Thyroid gland (tissue), 4 donors: ENCODE data around the gene TRAPPC2L. TPM values are rescaled to one million over a fixed set of nuclear protein-coding genes. Genes with fewer than 3 reads are reported as not detected.
A peak's percentile ranks its signal among the peaks of the same experiment; 100 is the strongest.

Experiments used
- DNase-seq, 2 donors: peaks; one replicate each; pipeline ENCODE4 v3.0.0-alpha.2; 2019
- H3K27ac ChIP-seq, 3 donors: fragments of 200-600 bp; sonication (generic); 1 replicate in 2 of 3; 2 replicates in 1 of 3; pipeline ENCODE4 v1.5.1; 2016 to 2019; ENCODE audit warnings: mild to moderate bottlenecking in 1 of 3, moderate library complexity in 1 of 3
- H3K27me3 ChIP-seq: fragments of 200-600 bp; sonication (generic); one replicate; pipeline ENCODE4 v1.5.1; 2019
- H3K36me3 ChIP-seq, 2 donors: fragments of 200-600 bp; sonication (generic); one replicate each; pipeline ENCODE4 v1.5.1; 2016 to 2019
- H3K4me1 ChIP-seq, 2 donors: fragments of 200-600 bp; sonication (generic); one replicate each; pipeline ENCODE4 v1.5.1; 2017 to 2019
- H3K4me3 ChIP-seq, 3 donors: fragments of 200-600 bp; sonication (generic); replicated peaks in 1 of 3; 1 replicate in 2 of 3; 2 replicates in 1 of 3; pipeline ENCODE4 v1.5.1; 2016; ENCODE audit warnings: mild to moderate bottlenecking in 1 of 3
- H3K9me3 ChIP-seq: fragments of 200-600 bp; sonication (generic); one replicate; pipeline ENCODE4 v1.5.1; 2017
- POLR2A ChIP-seq, 2 donors: fragments of 450-650 bp; IDR thresholded peaks; one replicate each; pipeline ENCODE4 v1.6.1; 2017; ENCODE audit warnings: antibody characterized with exemption in 2 of 2, mild to moderate bottlenecking in 2 of 2, moderate library complexity in 1 of 2
- WGBS, 2 donors: methylation state at CpG; one replicate each; pipeline ENCODE4 v1.1.5; 2017; 5-methylcytosine and 5-hydroxymethylcytosine counted together
- intact Hi-C: fragments of 100-400 bp; cut with DNase I; formaldehyde crosslinking; loops from one replicate; pipeline ENCODE4 v1.15.1; 2023
- total RNA-seq, 4 donors: library from RNA; depleted of rRNA; stranded (reverse); fragments of >200 nt; gene quantifications; one replicate each; pipeline ENCODE4 v1.2.3, GENCODE V29; 2016
- TF ChIP-seq, protein P1 (sequence below), 6 experiments: fragments of 200-600 bp in 3 of 6; fragments of 450-650 bp in 3 of 6; sonication (generic) in 3 of 6; IDR thresholded peaks; one replicate each; pipeline ENCODE4 v1.5.1; 2016 to 2019; ENCODE audit warnings: antibody characterized with exemption in 6 of 6, mild to moderate bottlenecking in 2 of 6, inconsistent platforms in 1 of 6, moderate library complexity in 1 of 6

The TRAPPC2L gene
- total RNA-seq, 4 donors from 2014 or later: 18.9 to 50.4 (median 43.8) TPM

DNA sequence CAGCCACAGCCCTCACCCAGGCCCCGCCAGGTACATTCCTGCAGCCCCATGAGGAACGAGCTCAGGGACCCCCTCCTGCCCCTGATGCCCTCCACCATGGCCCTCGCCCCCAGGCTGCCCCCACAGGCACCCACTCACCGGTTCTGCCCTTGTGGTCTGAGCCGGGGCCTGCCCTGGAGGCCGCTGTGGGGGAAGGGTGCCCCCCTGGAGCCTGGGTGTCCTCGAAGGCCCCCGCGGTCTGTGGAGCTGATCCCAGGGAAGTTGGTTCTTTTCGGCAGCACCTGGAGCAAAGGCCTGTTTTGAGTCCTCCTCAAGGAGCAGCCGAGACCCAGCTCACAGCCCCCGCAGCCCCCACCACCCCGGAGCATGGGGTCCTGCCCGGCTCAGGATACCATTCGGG is 7.2 kb downstream of the TRAPPC2L start:
- 82% methylated on average over 4 of the region's 15 CpGs; no CpG with 5 or more reads in 1 of the 2 donors for WGBS, 2 donors
- Histone ChIP-seq H3K27ac (no peak overlapping the region), H3K36me3 (peaks cover 22 to 33% of the 10 kb centered on the region in 2 donors), H3K4me3 (no peak overlapping the region), H3K9me3 (no peaks in the 10 kb centered on the region), H3K27me3 (no peaks in the 10 kb centered on the region), H3K4me1 (no peaks in the 10 kb centered on the region)
- TF ChIP-seq, protein P1, sequence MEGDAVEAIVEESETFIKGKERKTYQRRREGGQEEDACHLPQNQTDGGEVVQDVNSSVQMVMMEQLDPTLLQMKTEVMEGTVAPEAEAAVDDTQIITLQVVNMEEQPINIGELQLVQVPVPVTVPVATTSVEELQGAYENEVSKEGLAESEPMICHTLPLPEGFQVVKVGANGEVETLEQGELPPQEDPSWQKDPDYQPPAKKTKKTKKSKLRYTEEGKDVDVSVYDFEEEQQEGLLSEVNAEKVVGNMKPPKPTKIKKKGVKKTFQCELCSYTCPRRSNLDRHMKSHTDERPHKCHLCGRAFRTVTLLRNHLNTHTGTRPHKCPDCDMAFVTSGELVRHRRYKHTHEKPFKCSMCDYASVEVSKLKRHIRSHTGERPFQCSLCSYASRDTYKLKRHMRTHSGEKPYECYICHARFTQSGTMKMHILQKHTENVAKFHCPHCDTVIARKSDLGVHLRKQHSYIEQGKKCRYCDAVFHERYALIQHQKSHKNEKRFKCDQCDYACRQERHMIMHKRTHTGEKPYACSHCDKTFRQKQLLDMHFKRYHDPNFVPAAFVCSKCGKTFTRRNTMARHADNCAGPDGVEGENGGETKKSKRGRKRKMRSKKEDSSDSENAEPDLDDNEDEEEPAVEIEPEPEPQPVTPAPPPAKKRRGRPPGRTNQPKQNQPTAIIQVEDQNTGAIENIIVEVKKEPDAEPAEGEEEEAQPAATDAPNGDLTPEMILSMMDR (IDR thresholded peaks at IDR 0.05): no peak
- TF ChIP-seq POLR2A (IDR thresholded peaks at IDR 0.05): no peak
- intact Hi-C loops: no loop called here
- no peak for DNase-seq

DNA sequence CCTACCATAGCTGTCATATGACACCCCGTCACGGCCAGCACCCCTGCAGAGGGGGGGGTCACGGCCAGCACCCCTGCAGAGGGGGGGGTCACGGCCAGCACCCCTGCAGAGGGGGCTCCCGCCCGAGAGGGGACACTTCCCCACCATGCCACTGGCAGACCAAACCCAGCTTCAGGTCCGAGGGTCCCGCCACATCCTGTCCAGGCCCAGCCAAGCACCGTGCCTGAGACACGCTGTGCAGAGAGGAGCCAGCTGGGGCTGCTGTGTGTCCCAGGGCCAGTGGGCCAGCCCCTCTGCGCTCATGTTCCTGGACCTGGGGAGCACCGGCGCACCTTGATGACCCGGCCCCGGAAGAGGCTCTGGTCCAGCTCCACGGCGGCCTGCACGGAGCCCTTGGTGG is 7.6 kb downstream of the TRAPPC2L start:
- H3K27me3 ChIP-seq: no peaks in the 10 kb centered on the region
- H3K4me3 ChIP-seq: no peak overlapping the region
- no peak for TF ChIP-seq POLR2A (IDR thresholded peaks at IDR 0.05)
- TF ChIP-seq, protein P1 (IDR thresholded peaks at IDR 0.05): no peak
- intact Hi-C loops: no loop called here
- H3K9me3 ChIP-seq: no peaks in the 10 kb centered on the region
- peaks cover 20 to 30% of the 10 kb centered on the region in 2 donors for H3K36me3 ChIP-seq
- DNase-seq: no peak
- H3K27ac ChIP-seq: no peak overlapping the region
- H3K4me1 ChIP-seq: no peaks in the 10 kb centered on the region
- 76 to 96% methylated on average over 5 to 9 of the region's 18 CpGs for WGBS, 2 donors

DNA sequence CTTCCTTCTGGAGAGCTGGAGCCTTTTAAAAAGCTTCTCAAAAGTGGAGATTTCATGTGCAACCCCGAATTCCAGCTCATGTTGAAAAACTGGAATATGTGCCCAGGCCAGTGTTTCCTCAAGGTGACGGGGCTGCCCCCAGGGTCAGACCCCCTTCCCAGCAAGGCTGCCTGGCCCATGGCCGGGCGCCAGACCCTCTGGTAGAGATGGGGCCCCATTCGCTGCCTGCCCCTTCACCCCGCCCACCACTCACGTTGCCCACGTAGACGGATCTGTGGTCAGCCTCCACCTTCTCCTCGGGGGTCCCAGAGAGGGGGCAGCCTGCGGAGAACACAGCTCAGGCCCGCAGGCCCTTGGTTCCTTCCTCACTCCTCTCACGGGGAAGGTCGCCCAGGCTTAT is 8.4 kb downstream of the TRAPPC2L start:
- no peaks in the 10 kb centered on the region for H3K9me3 ChIP-seq
- DNase-seq: no peak
- TF ChIP-seq, protein P1 (IDR thresholded peaks at IDR 0.05): no peak
- no peak for TF ChIP-seq POLR2A (IDR thresholded peaks at IDR 0.05)
- 74% methylated on average over 12 of the region's 14 CpGs for WGBS, 2 donors
- no peak overlapping the region for H3K27ac ChIP-seq
- no peaks in the 10 kb centered on the region for H3K4me1 ChIP-seq
- H3K27me3 ChIP-seq: no peaks in the 10 kb centered on the region
- intact Hi-C loops: no loop called here
- H3K4me3 ChIP-seq: no peak overlapping the region
- peaks cover 12 to 22% of the 10 kb centered on the region in 2 donors for H3K36me3 ChIP-seq

DNA sequence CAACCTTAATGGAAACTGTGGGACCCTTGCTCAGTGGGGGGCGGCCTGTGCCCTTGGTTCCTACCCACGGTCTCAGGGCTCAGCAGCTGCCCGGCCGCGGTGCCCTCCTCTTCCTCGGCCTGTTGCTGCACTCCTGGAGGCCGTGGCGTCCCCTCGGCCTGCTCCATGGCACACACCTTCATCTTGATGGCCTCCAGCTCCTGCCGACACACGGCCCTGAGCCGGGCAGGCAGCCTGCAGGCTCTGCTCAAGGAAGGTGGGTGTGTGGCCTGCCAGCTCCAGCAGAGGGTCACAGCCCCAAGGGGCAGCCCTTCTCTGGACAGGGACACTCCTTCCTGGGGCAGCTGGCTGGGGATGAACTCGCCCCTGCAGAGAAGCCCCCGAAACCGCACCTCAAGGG is 8.8 kb downstream of the TRAPPC2L start:
- Histone ChIP-seq H3K36me3 (peaks cover 8 to 17% of the 10 kb centered on the region in 2 donors), H3K9me3 (no peaks in the 10 kb centered on the region), H3K4me3 (no peak overlapping the region), H3K27ac (no peak overlapping the region), H3K4me1 (no peaks in the 10 kb centered on the region), H3K27me3 (no peaks in the 10 kb centered on the region)
- no peak for DNase-seq
- intact Hi-C loops: no loop called here
- TF ChIP-seq, protein P1 (IDR thresholded peaks at IDR 0.05): no peak
- no peak for TF ChIP-seq POLR2A (IDR thresholded peaks at IDR 0.05)
- WGBS, 2 donors: 98 to 100% methylated on average over 4 to 9 of the region's 15 CpGs

GRCh38 chr16:88866151-88866920 is 9.4 kb downstream of the TRAPPC2L start, which contains the start of gene PABPN1L:
Gene PABPN1L, minus strand, starts transcription at chr16:88866660. Its CDS starts 54 bp downstream, at chr16:88866606.
- Histone ChIP-seq H3K4me1 (no peaks in the 10 kb centered on the region), H3K27ac (no peak within 1 kb of the TSS), H3K27me3 (no peaks in the 10 kb centered on the region), H3K4me3 (no peak within 1 kb of the TSS), H3K9me3 (no peaks in the 10 kb centered on the region), H3K36me3 (peaks cover 2 to 13% of the 10 kb centered on the region in 2 donors)
- DNase-seq: peak in 1 of 2 donors; percentile 9
- no peak for TF ChIP-seq POLR2A (IDR thresholded peaks at IDR 0.05)
- TF ChIP-seq, protein P1 (IDR thresholded peaks at IDR 0.05): no peak
- 35 to 39% methylated on average over 10 to 19 of the region's 20 CpGs for WGBS, 2 donors
- intact Hi-C loops: no loop called here
